ENCODE data around the gene SOAT1.
"Not testable (repeated sequence)": the region's sequence is repeated elsewhere in the genome, so short reads cannot be mapped to it uniquely, and the experiment has no call there.

The SOAT1 gene

DNA sequence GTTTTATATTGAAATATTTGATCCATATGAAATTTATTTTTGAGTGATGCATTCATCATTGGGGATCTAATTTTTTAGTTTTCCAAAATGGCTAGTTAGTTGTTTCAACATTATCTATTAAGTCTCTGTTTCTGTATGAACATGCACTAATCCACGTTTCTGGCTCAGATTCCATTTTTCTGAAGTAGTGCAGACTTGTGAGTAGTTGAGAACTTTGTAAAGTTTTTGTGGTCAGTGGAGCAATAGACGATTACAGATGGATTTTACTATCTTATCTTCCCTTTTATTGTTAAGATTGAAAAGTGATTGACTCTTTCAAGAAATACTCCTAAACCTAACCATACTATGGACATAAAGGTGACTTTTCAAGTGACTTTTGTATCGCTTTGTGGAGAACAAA lies 16.7 kb downstream of the SOAT1 start:
- no peak for DNase-seq

- DNase-seq: no peak
Observed at GRCh38 chr1:179310721-179311120, 17.1 kb downstream of the SOAT1 start.

GRCh38 chr1:179311149-179311700 lies 17.6 kb downstream of the SOAT1 start:
- DNase-seq: no peak

GRCh38 chr1:179313004-179313403 lies 19.4 kb downstream of the SOAT1 start:
- no peak for DNase-seq

- no peak for DNase-seq
Observed at GRCh38 chr1:179314928-179315327, 21.3 kb downstream of the SOAT1 start.

GRCh38 chr1:179318491-179318890 lies 24.9 kb downstream of the SOAT1 start:
- DNase-seq: no peak

DNA sequence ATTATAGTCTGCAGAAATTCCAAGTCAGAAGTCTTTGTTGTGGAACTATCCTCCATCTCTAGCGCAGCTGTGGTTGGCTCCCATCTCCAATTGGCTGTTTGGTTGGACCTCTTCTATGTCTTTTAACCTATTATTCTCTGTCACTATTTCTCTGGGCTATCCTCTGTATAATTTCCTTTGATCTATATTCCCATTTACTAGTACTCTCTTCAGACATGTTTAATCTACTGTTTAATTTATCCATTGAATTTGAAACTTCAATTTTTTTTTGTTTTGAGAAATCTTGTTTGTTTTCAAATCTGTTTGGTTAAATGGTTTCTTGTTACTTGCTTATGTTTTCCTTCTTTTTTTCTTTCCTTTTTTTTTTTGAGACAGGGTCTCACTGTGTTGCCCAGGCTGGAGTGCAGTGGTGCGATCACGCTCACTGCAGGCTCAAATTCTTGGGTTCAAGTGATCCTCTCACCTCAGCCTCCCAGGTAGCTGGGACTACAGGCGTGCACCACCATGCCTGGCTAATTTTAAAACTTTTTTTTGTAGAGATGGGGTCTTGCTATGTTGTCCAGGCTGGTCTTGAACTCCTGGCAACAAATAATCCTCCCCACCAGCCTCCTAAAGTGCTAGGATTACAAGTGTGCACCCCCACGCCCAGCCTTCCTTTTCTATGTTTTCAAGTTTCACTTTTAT lies 28.1 kb downstream of the SOAT1 start:
- DNase-seq: no peak

DNA sequence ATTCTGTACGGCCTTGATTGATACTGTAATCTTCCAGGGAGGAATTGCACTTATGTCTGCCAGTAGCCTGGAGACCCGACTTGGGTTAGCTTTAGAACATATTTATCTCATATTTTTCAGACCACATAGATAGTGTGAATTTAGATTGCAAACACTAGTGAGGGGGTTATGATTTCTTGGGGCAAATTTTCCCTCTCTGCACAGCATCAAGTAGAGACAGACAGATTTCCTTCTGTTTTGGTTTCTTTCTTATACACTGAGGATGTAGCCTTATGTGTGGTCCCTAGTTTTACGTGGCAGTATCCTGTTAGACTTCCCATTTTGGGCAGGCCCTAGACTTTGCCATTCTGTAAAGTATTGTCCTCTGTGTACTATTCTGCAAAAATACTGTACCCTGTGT lies 29.0 kb downstream of the SOAT1 start:
- DNase-seq: no peak

DNA sequence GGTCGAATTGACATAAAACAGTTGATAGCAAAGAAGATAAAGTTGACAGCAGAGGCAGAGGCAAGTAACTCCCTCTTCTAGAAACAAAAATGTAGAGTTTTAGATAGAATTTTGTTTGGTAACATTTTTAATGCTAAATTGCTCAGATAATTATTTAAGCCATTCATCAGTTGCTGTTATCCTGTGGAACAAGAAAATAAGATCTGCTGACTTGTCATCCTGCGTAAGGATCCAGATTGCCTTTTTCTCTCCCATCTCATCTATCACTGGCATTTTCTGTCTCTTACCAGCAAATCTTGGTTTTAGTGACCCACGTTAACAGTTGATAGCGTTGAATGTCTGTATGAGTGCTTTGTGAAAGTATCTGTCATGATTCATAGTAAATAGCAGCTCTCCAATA lies 29.8 kb downstream of the SOAT1 start:
- no peak for DNase-seq

GRCh38 chr1:179325836-179326235 lies 32.2 kb downstream of the SOAT1 start:
- no peak for DNase-seq

GRCh38 chr1:179326746-179327145 lies 33.1 kb downstream of the SOAT1 start:
- DNase-seq: no peak

GRCh38 chr1:179327196-179327595 lies 33.6 kb downstream of the SOAT1 start:
- DNase-seq: no peak

- no peak for DNase-seq
Observed at GRCh38 chr1:179327679-179328078, 34.1 kb downstream of the SOAT1 start.

GRCh38 chr1:179329862-179330261 lies 36.3 kb downstream of the SOAT1 start:
- DNase-seq: no peak

DNA sequence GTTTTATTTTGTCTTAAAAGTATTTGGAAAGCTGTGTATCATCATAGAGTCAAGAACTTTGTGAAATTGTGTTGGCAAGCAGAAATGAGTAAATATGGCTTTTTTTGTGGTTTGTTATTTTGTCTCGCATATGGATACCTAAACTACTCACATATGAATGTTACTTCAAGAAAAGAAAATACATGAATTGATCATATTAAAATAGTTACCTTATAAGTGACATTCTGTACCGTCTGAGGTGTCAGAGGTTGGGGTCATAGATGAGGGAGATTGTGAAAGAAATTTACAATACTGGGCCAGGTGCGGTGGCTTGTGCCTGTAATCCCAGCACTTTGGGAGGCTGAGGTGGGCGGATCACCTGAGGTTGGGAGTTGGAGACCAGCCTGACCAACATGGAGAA lies 40.8 kb downstream of the SOAT1 start:
- DNase-seq: no peak

GRCh38 chr1:179337288-179337687 lies 43.7 kb downstream of the SOAT1 start:
- no peak for DNase-seq

GRCh38 chr1:179337942-179338560 lies 44.5 kb downstream of the SOAT1 start:
- no peak for DNase-seq

GRCh38 chr1:179340918-179341317 lies 47.3 kb downstream of the SOAT1 start:
- no peak for DNase-seq

GRCh38 chr1:179341943-179342547 lies 48.4 kb downstream of the SOAT1 start:
- DNase-seq: no peak

GRCh38 chr1:179342740-179343404 lies 49.3 kb downstream of the SOAT1 start:
- no peak for DNase-seq

GRCh38 chr1:179351281-179351680 lies 57.7 kb downstream of the SOAT1 start:
- no peak for DNase-seq

- no peak for DNase-seq
Observed at GRCh38 chr1:179352236-179352635, 58.6 kb downstream of the SOAT1 start.

GRCh38 chr1:179353546-179353945 lies 59.9 kb downstream of the SOAT1 start:
- no peak for DNase-seq

DNA sequence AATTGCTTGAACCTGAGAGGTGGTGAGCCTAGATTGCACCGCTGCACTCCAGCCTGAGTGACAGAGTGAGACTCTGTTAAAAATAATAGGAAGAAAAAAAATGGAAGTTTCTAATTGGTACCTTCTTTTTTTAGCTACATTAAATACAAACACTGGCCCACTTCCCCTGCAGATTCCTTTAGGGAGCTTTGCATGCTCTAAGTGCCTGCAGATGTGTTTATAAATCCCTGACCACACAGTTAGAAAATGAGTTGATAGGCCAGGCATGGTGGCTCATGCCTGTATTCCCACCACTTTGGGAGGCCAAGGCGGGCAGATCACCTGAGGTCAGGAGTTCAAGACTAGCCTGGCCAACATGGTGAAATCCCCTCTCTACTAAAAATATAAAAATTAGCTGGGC lies 68.0 kb downstream of the SOAT1 start:
- DNase-seq: not testable (repeated sequence)

All from stimulated activated CD4-positive, alpha-beta T cell treated with anti-CD3 and anti-CD28 coated beads, Interleukin-2, amount 100 ng/mL, for 24 hours (primary cell).